Pancreas (tissue), 10 donors: Measurements from ENCODE around the gene STON1. TPM values are rescaled to one million over a fixed set of nuclear protein-coding genes. Genes with fewer than 3 reads are reported as not detected.

Experiments
- ATAC-seq, 4 donors: fragments of 200-7000 bp; cut with Tn5 transposase; one replicate each; pipeline versions ENCODE4 v1.8.0 to v1.9.1; 2020; ENCODE audit warnings: mild to moderate bottlenecking in 4 of 4, moderate library complexity in 4 of 4
- DNase-seq, 6 donors: peaks; one replicate each; pipeline ENCODE4 v3.0.0-alpha.2; 2020
- FAIRE-seq: peaks from 2 replicates; lab custom pipeline; 2012; peaks lifted over from hg19 to GRCh38; lab: Jason Lieb, UNC
- H3K27ac ChIP-seq, 4 donors: fragments of 200-600 bp; sonication (generic); 1 replicate in 3 of 4; 2 replicates in 1 of 4; pipeline versions ENCODE4 v1.5.0 to v1.8.0; 2020
- H3K27me3 ChIP-seq, 4 donors: fragments of 200-600 bp; one replicate each; pipeline ENCODE4 v1.8.0; 2021
- H3K36me3 ChIP-seq, 3 donors: fragments of 200-600 bp; sonication (generic) in 1 of 3; one replicate each; pipeline versions ENCODE4 v1.5.0 to v1.8.0; 2020 to 2021
- H3K4me1 ChIP-seq, 3 donors: fragments of 200-600 bp; one replicate each; pipeline ENCODE4 v1.8.0; 2021
- H3K4me3 ChIP-seq, 4 donors: fragments of 200-600 bp; sonication (generic) in 2 of 4; one replicate each; pipeline versions ENCODE4 v1.5.0 to v1.8.0; 2020 to 2021
- H3K9me3 ChIP-seq, 4 donors: fragments of 200-600 bp; one replicate each; pipeline ENCODE4 v1.8.0; 2021
- CTCF ChIP-seq, 4 donors: fragments of 200-600 bp; sonication (generic) in 3 of 4; IDR thresholded peaks; one replicate each; pipeline versions ENCODE4 v1.5.0 to v1.8.0; 2021; ENCODE audit warnings: antibody characterized with exemption in 4 of 4
- WGBS, 2 donors: extraction: QIAGEN DNeasy Blood & Tissue Kit; methylation state at CpG; one replicate each; pipeline ENCODE4 v1.1.7; 2013; 5-methylcytosine and 5-hydroxymethylcytosine counted together
- intact Hi-C, 3 donors: fragments of 100-400 bp; cut with DNase I; formaldehyde crosslinking; loops; one replicate each; pipeline versions ENCODE4 v1.11.1 to v1.14.2; 2022
- polyA plus RNA-seq, 2 donors: library from polyadenylated mRNA; stranded (reverse); fragments of 200-250 nt; gene quantifications; one replicate each; pipeline ENCODE4 v1.2.3, GENCODE V29; 2013
- total RNA-seq, 6 donors: library from RNA; stranded (reverse); fragmentation: NEBNext Ultra II Directional in 4 of 6; extraction: Animal tissue kit (Norgen Biotek cat#: 25700) in 4 of 6; gene quantifications; one replicate each; pipeline versions ENCODE4 v1.2.1 to v1.2.4, GENCODE V29; 2021 to 2023
- donor health status: healthy with polysubstance abuse.
- donor health status: DM: no; HTN: no; CAD: no; lungs with moderate emphysema.
- donor health status: DM: no; HTN: no; CAD: no.
- donor health status: control.
- donor health status: control.
- donor health status: Bipolar disorder and iron deficiency.
- donor health status: DM: yes; HTN: yes; CAD: no.
- donor health status: DM: no; HTN: no; CAD: no.
- donor health status: DM: no; HTN: no; CAD: no.
- donor health status: DM: yes; HTN: yes; CAD: no.

The STON1 gene
- total and polyA plus RNA-seq, 8 donors, result 1.2 to 4.9 (median 2.1) TPM

- H3K36me3 ChIP-seq, result no peaks in the 10 kb centered on the region
- H3K27ac ChIP-seq, result no peak overlapping the region
- no peaks in the 10 kb centered on the region for H3K9me3 ChIP-seq
- ATAC-seq (peak in 2 of 4 donors; percentile 36 to 39), FAIRE-seq (no peak), DNase-seq (no peak)
- H3K4me3 ChIP-seq, result no peak overlapping the region
- intact Hi-C loops, result no loop called here
- no peak for TF ChIP-seq CTCF (IDR thresholded peaks at IDR 0.05)
- 67 to 87% methylated on average over 4 of the region's 4 CpGs for WGBS, 2 donors
- no peaks in the 10 kb centered on the region for H3K27me3 ChIP-seq
- H3K4me1 ChIP-seq, result peaks cover 3 to 5% (median 5%) of the 10 kb centered on the region in 3 donors
These were observed 38.6 kb downstream of the STON1 start for GRCh38 chr2:48568547-48568946.

- peaks cover 3 to 5% (median 5%) of the 10 kb centered on the region in 3 donors for H3K4me1 ChIP-seq
- H3K27me3 ChIP-seq, result no peaks in the 10 kb centered on the region
- intact Hi-C loops, result no loop called here
- H3K4me3 ChIP-seq, result no peak overlapping the region
- ATAC-seq, result no peak
- no peak overlapping the region for H3K27ac ChIP-seq
- H3K36me3 ChIP-seq, result no peaks in the 10 kb centered on the region
- H3K9me3 ChIP-seq, result no peaks in the 10 kb centered on the region
- no peak for FAIRE-seq
- no peak for TF ChIP-seq CTCF (IDR thresholded peaks at IDR 0.05)
- DNase-seq, result no peak
These were observed 39.5 kb downstream of the STON1 start for GRCh38 chr2:48569433-48569832.

- H3K4me3 ChIP-seq, result no peak overlapping the region
- no peaks in the 10 kb centered on the region for H3K36me3 ChIP-seq
- TF ChIP-seq CTCF (IDR thresholded peaks at IDR 0.05), result no peak
- intact Hi-C loops, result no loop called here
- no peaks in the 10 kb centered on the region for H3K9me3 ChIP-seq
- DNase-seq (no peak), FAIRE-seq (no peak), ATAC-seq (no peak)
- H3K4me1 ChIP-seq, result no peaks in the 10 kb centered on the region
- H3K27ac ChIP-seq, result no peak overlapping the region
- 61 to 63% methylated on average over 5 of the region's 5 CpGs for WGBS, 2 donors
- H3K27me3 ChIP-seq, result no peaks in the 10 kb centered on the region
These were observed 42.9 kb downstream of the STON1 start for GRCh38 chr2:48572816-48573215.

GRCh38 chr2:48574353-48575287 lies 44.7 kb downstream of the STON1 start:
- ATAC-seq (no peak), FAIRE-seq (no peak), DNase-seq (no peak)
- Histone ChIP-seq H3K27me3 (no peaks in the 10 kb centered on the region), H3K4me3 (no peak overlapping the region), H3K4me1 (no peaks in the 10 kb centered on the region), H3K9me3 (no peaks in the 10 kb centered on the region), H3K36me3 (no peaks in the 10 kb centered on the region), H3K27ac (no peak overlapping the region)
- intact Hi-C loops, result no loop called here
- 77 to 82% methylated on average over 9 of the region's 9 CpGs for WGBS, 2 donors
- TF ChIP-seq CTCF (IDR thresholded peaks at IDR 0.05), result no peak

GRCh38 chr2:48578313-48578712 lies 48.4 kb downstream of the STON1 start:
- H3K27ac ChIP-seq, result no peak overlapping the region
- FAIRE-seq (no peak), DNase-seq (no peak), ATAC-seq (no peak)
- H3K9me3 ChIP-seq, result no peaks in the 10 kb centered on the region
- H3K4me3 ChIP-seq, result no peak overlapping the region
- no peaks in the 10 kb centered on the region for H3K36me3 ChIP-seq
- no peak for TF ChIP-seq CTCF (IDR thresholded peaks at IDR 0.05)
- 68 to 86% methylated on average over 4 of the region's 4 CpGs for WGBS, 2 donors
- intact Hi-C loops, result no loop called here
- H3K4me1 ChIP-seq, result no peaks in the 10 kb centered on the region
- H3K27me3 ChIP-seq, result no peaks in the 10 kb centered on the region
